ENCODE data around the gene PNPO.

DNA sequence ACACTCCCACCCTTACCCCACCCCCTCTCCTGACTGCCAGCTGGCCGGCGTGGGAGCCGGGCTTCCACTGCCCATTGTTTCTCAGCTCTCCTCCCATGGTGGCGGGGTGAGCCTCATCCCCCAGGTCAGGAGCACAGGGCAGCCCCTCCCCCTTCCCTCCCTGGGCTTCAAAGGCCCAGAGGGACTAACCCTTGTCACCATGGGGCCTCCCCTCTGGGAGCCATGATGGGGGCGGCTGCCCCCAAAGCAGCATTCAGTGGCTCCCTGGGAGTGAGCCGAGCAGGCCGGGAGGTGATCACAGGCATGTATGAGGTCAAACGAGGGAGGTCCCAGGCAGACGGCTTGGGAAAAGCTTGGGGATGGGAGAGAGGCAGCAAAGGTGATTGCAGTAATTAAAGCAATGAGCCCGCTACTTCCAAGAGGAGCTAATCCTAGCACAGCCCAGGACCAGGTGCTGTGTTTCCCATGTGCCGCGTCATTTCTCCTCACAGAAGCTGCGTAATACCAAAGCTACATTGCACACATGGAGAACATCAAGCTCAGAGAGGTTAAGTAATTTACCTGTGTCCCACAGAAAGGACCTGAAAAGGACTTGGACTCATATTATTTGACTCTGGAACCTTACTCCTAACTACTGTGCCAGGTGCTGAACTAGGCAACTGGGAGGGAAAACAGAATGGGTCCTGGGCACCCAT is 54.0 kb downstream of the PNPO start:
- TF ChIP-seq, protein P1, sequence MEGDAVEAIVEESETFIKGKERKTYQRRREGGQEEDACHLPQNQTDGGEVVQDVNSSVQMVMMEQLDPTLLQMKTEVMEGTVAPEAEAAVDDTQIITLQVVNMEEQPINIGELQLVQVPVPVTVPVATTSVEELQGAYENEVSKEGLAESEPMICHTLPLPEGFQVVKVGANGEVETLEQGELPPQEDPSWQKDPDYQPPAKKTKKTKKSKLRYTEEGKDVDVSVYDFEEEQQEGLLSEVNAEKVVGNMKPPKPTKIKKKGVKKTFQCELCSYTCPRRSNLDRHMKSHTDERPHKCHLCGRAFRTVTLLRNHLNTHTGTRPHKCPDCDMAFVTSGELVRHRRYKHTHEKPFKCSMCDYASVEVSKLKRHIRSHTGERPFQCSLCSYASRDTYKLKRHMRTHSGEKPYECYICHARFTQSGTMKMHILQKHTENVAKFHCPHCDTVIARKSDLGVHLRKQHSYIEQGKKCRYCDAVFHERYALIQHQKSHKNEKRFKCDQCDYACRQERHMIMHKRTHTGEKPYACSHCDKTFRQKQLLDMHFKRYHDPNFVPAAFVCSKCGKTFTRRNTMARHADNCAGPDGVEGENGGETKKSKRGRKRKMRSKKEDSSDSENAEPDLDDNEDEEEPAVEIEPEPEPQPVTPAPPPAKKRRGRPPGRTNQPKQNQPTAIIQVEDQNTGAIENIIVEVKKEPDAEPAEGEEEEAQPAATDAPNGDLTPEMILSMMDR (conservative IDR thresholded peaks at IDR 0.05; ENCODE audit: low read length) = no peak
- TF ChIP-seq EZH2phosphoT487 (IDR thresholded peaks at IDR 0.05; ENCODE audit: borderline replicate concordance, low read depth, low read length) = no peak

All from OCI-LY7 (cell line).